Esophagus muscularis mucosa (tissue), 4 donors: ENCODE data around the gene PRR12.

Source experiments
- EP300 ChIP-seq: sonication (generic); formaldehyde crosslinking; IDR thresholded peaks from one replicate; pipeline ENCODE4 v1.6.1; 2017; ENCODE audit warnings: antibody characterized with exemption
- POLR2A ChIP-seq: fragments of 450-650 bp; IDR thresholded peaks from one replicate; pipeline ENCODE4 v1.6.1; 2017; ENCODE audit warnings: antibody characterized with exemption, moderate library complexity, mild to moderate bottlenecking, low read depth
- TF ChIP-seq, protein P1 (sequence below), 3 experiments: fragments of 200-600 bp in 2 of 3; fragments of 450-650 bp in 1 of 3; sonication (generic) in 2 of 3; IDR thresholded peaks; one replicate each; pipeline ENCODE4 v1.5.1; 2017 to 2019; ENCODE audit warnings: antibody characterized with exemption in 3 of 3, mild to moderate bottlenecking in 2 of 3, moderate library complexity in 1 of 3

DNA sequence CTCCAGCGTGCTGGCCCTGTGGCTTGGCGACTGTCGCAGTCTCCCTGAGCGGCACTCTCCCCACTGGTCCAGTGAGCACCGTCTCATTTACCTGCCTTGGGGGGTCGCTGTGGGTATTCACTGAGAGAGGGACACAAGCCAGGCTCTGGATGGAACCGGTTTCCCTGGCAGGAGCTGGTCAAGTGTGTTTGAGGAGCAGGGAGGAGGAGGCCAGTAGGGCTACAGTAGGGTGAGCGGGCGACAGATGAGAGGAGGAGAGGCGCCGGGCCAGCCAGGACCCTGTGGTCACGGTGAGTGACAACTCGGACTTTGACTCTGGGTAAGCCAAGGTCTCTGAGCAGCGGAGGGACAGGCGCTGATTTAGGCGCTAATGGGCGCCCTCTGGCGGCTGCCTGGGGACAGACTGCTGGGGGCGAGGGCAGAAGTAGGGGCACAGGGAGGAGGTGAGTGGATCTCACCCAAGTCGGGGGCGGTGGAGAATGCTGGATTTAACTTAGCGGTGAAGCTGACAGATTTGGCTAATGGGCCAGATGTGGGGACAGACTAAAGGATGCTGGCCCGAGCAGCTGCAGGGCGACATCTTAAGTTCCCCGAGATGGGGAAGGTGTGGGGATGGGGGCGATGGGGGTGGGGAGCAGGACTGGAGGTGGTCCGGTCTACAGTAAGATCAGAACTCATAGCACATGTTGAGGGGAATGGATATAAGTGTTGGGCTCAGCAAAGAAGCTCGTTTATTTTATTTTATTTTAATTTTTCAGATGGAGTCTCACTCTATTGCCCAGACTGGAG is 81.3 kb downstream of the PRR12 start:
- TF ChIP-seq, protein P1, sequence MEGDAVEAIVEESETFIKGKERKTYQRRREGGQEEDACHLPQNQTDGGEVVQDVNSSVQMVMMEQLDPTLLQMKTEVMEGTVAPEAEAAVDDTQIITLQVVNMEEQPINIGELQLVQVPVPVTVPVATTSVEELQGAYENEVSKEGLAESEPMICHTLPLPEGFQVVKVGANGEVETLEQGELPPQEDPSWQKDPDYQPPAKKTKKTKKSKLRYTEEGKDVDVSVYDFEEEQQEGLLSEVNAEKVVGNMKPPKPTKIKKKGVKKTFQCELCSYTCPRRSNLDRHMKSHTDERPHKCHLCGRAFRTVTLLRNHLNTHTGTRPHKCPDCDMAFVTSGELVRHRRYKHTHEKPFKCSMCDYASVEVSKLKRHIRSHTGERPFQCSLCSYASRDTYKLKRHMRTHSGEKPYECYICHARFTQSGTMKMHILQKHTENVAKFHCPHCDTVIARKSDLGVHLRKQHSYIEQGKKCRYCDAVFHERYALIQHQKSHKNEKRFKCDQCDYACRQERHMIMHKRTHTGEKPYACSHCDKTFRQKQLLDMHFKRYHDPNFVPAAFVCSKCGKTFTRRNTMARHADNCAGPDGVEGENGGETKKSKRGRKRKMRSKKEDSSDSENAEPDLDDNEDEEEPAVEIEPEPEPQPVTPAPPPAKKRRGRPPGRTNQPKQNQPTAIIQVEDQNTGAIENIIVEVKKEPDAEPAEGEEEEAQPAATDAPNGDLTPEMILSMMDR (IDR thresholded peaks at IDR 0.05): peak; percentile 81 to 97 (median 83)
- TF ChIP-seq POLR2A (no peak), EP300 (no peak)
